Activated T-cell treated with anti-CD3 and anti-CD28 coated beads, Interleukin-2, amount 50 U/mL, for 1 hour (primary cell): ENCODE measurements around the gene ACTRT2.

Experiments
- DNase-seq: peaks from one replicate; pipeline ENCODE4 v3.0.0-alpha.2; 2020

Gene ACTRT2

DNA sequence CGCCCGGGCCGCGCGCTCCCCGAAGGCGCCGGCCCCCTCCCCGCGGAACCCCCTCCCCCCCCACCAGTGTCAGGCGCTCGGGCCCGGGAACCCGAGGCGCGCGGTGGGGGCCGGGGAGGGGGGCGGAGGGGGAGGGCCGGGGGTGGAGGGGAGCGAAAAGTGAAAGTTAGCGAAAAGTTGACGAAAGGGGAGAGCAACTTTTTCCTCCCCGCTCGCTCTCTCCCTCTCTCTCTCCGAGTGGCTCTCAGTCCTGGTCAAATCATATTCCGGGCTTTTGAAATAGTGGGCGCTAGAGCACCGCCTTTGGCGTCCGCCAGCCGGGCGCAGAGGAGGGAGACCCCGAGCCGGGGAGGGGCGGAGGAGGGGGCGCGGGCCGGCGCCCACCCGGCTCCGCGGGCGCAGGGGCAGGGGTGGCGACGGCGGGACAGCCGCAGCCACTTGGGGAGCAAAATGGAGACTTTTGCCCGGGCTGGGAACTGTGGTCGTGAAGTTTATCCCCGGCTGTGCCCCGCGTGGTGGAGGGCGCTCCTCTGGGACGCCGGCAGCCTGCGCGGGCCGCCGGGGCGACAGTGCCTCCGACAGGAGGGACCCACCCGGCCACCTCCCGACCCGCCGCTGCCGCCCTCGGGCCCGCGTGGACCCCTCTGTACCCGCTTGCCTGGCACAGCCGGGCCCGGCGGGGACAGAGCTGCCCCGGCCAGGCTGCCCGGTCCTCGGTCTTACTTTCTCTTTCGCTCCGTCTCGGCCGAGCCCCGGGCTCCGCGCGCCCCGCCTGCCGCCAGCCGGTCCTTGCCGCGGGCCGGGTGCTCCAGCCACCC is 48.4 kb downstream of the ACTRT2 start:
- DNase-seq = no peak

DNA sequence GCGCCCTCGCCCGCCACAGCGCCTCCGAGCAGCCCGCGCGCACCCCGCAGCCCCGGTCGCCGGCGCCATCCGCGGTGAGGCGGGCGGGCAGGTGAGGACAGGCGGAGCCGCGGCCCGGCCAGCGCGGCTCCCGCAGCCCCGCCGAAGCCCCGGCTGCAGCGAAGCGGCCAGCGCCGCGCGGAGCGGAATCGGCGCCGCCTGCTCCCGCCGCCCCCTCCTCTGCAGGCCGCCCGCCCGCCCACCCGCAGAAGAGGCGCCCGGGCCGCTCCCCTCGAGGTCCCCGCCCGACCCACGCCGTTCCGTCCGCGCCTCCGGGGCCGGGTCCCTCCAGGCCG is 49.0 kb downstream of the ACTRT2 start:
- DNase-seq = no peak

DNA sequence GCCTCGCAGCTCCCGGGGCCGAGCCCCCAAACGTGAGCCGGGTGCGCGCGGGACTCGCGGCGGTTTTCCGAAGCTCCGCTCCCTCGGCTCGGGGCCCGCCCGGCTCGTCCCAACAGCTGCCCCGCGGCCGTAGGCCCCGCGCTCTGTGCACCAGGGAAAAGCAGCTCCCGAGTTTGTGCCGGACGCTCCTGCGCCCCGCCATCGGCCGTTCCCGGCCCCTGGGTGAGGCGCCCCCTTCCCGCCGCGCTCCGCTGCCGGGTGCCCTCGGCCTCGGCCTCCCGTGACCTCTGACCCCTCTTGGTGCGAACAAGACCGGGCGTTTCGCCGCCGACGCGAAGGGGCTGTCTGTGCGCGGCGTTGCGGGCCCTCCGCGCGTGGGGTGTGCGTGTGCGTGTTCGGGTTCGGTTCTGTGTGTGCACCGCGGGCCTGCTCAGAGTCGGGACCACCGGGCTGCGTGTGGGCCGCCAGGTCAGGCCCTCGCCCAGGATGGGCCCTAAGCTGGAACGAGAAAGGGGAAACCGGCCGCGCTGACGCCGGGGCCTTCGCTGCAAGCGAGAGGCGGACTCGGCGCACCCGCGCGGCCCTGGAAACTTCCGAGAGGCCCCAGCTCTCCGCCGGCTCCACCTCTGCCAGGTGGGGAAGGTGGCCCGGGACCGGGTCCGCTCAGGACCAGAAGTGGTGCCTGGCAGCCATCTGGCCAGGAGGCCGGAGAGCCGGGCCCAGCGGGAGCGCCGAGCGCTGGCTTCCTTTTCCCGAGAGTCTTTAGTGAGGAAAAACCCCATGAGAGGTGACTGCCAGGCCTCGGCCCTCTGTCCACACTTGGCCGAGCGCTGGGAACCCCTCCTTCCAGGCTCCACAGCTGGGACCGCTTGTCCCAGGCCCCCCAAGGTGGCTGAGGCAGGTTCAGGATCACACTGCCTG is 49.6 kb downstream of the ACTRT2 start:
- no peak for DNase-seq

DNA sequence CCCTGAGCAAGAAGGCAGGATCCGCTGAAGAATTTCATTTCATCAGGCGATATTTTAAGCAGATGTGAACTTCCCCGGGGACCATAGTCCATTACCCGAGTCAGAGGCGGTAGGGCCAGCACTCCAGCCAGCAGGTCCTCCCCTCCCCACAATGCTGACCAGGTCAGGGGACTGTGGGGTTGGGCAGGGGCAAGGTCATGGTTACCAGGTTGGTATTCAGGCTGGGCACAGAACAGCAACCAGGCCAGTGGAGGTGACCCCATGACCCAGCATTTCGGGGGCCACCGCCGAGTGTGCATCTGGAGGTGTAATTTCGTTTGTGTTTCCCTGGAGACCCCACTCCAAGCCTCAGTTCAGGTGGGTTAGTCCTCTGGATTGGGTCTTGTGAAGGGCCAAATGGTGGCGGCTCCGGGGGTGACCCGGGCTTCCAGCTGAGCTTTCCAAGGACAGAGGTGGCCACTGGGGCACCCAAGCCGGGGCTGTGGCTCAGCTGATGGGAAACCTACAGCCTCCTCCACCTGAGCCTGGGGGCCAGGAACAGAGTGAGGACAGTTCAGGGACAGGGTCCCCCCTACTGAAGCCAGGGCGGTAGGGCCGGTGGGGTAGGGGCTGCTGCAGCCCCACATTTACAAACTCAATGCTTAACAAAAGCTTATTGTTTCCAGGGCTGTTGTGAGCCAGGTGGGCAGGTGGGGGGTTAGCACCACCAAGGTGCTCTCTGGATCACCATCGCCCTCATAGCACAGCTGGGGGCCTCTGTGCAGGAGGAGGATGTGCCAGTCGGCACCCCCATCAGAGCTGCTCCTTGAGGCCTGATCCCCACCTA is 50.5 kb downstream of the ACTRT2 start:
- no peak for DNase-seq
